SJSA1 (cell line): ENCODE measurements around the gene MARCHF7. TPM values are rescaled to one million over a fixed set of nuclear protein-coding genes. Genes with fewer than 3 reads are reported as not detected.
"Not testable (repeated sequence)": the region's sequence is repeated elsewhere in the genome, so short reads cannot be mapped to it uniquely, and the experiment has no call there.

Experiments
- DNase-seq, 2 experiments: peaks; one replicate each; pipeline ENCODE4 v3.0.0-alpha.2; 2015 to 2020; ENCODE audit warnings: low spot score in 2 of 2, low read depth in 1 of 2
- H3K27ac ChIP-seq: fragments of 250-450 bp; sonication (Bioruptor Pico); 2 replicates; pipeline ENCODE4 v1.5.1; 2020; ENCODE audit warnings: mild to moderate bottlenecking, moderate library complexity
- H3K27me3 ChIP-seq: fragments of 250-450 bp; sonication (Bioruptor Pico); replicated peaks from 2 replicates; pipeline ENCODE4 v1.5.1; 2020; ENCODE audit warnings: mild to moderate bottlenecking, moderate library complexity
- H3K36me3 ChIP-seq: fragments of 250-450 bp; sonication (Bioruptor Pico); 2 replicates; pipeline ENCODE4 v1.5.1; 2020; ENCODE audit warnings: mild to moderate bottlenecking
- H3K4me1 ChIP-seq: fragments of 250-450 bp; sonication (Bioruptor Pico); replicated peaks from 2 replicates; pipeline ENCODE4 v1.6.1; 2021; ENCODE audit warnings: mild to moderate bottlenecking
- H3K4me3 ChIP-seq: fragments of 250-450 bp; sonication (Bioruptor Pico); 2 replicates; pipeline ENCODE4 v1.5.1; 2020; ENCODE audit warnings: mild to moderate bottlenecking
- H3K9me3 ChIP-seq: fragments of 250-450 bp; sonication (Bioruptor Pico); replicated peaks from 2 replicates; pipeline ENCODE4 v1.5.1; 2020; ENCODE audit warnings: mild to moderate bottlenecking
- total RNA-seq: library from RNA; depleted of rRNA; stranded (reverse); fragments of >200 nt; shearing (Covaris generic); gene quantifications from 2 replicates; pipeline ENCODE4 v1.2.3, GENCODE V29; 2014; rRNA removed

The MARCHF7 gene
- total RNA-seq = 129 and 225 TPM in 2 replicates

GRCh38 chr2:159712143-159712928 lies at the start of gene MARCHF7:
MARCHF7 (plus strand) TSS chr2:159712506; CDS start chr2:159729023, 16,517 bp downstream.
- Histone ChIP-seq H3K9me3 (no peaks in the 10 kb centered on the region), H3K36me3 (peaks cover 42% of the 10 kb centered on the region), H3K27ac (peak within 1 kb of the TSS; percentile 93), H3K4me3 (peak within 1 kb of the TSS; percentile 83), H3K27me3 (no peaks in the 10 kb centered on the region), H3K4me1 (peaks cover 22% of the 10 kb centered on the region)
- DNase-seq = peak; percentile 98 to 99

GRCh38 chr2:159667423-159667822 lies 44.9 kb upstream of the MARCHF7 start:
- not testable (repeated sequence) for DNase-seq, H3K27ac ChIP-seq

GRCh38 chr2:159671047-159671446 lies 41.3 kb upstream of the MARCHF7 start:
- Histone ChIP-seq H3K27me3 (no peaks in the 10 kb centered on the region), H3K4me3 (no peak overlapping the region), H3K4me1 (no peaks in the 10 kb centered on the region), H3K27ac (no peak overlapping the region), H3K9me3 (no peaks in the 10 kb centered on the region), H3K36me3 (no peaks in the 10 kb centered on the region)
- no peak for DNase-seq

More at GRCh38 chr2:159667423-159667822, 44.9 kb upstream of the MARCHF7 start:
- not testable (repeated sequence) for H3K4me1 ChIP-seq, H3K27me3 ChIP-seq, H3K36me3 ChIP-seq, H3K4me3 ChIP-seq, H3K9me3 ChIP-seq

- peak in 1 of 2 experiments; percentile 4 for DNase-seq
Observed at GRCh38 chr2:159677654-159678053, 34.7 kb upstream of the MARCHF7 start.

GRCh38 chr2:159680692-159681091 lies 31.6 kb upstream of the MARCHF7 start:
- Histone ChIP-seq H3K4me1 (0 out of 2 replicates have a peak, but pooled peaks cover 4% of the 10 kb centered on the region), H3K27ac (no peak overlapping the region), H3K27me3 (peaks cover 3% of the 10 kb centered on the region; the same call in 1 of the 2 replicates), H3K36me3 (no peaks in the 10 kb centered on the region), H3K4me3 (no peak overlapping the region), H3K9me3 (no peaks in the 10 kb centered on the region)
- no peak for DNase-seq

More at GRCh38 chr2:159677654-159678053, 34.7 kb upstream of the MARCHF7 start:
- Histone ChIP-seq H3K27me3 (peaks cover 3% of the 10 kb centered on the region; the same call in 1 of the 2 replicates), H3K4me3 (no peak overlapping the region), H3K27ac (no peak overlapping the region), H3K4me1 (no peaks in the 10 kb centered on the region), H3K9me3 (no peaks in the 10 kb centered on the region), H3K36me3 (no peaks in the 10 kb centered on the region)

- H3K4me1 ChIP-seq = 0 out of 2 replicates have a peak, but pooled peaks cover 4% of the 10 kb centered on the region
- DNase-seq = no peak
- no peak overlapping the region for H3K4me3 ChIP-seq
- H3K27me3 ChIP-seq = no peaks in the 10 kb centered on the region
- no peaks in the 10 kb centered on the region for H3K9me3 ChIP-seq
- H3K27ac ChIP-seq = no peak overlapping the region
- no peaks in the 10 kb centered on the region for H3K36me3 ChIP-seq
Observed at GRCh38 chr2:159683817-159684216, 28.5 kb upstream of the MARCHF7 start.

- Histone ChIP-seq H3K4me1 (0 out of 2 replicates have a peak, but pooled peaks cover 4% of the 10 kb centered on the region), H3K27ac (no peak overlapping the region), H3K36me3 (no peaks in the 10 kb centered on the region), H3K27me3 (no peaks in the 10 kb centered on the region), H3K4me3 (no peak overlapping the region), H3K9me3 (no peaks in the 10 kb centered on the region)
- DNase-seq = peak in 1 of 2 experiments; percentile 7
Observed at GRCh38 chr2:159684796-159685195, 27.5 kb upstream of the MARCHF7 start.

- no peaks in the 10 kb centered on the region for H3K36me3 ChIP-seq
- no peaks in the 10 kb centered on the region for H3K4me1 ChIP-seq
- H3K27me3 ChIP-seq = no peaks in the 10 kb centered on the region
- H3K27ac ChIP-seq = no peak overlapping the region
- no peak overlapping the region for H3K4me3 ChIP-seq
- DNase-seq = no peak
- no peaks in the 10 kb centered on the region for H3K9me3 ChIP-seq
Observed at GRCh38 chr2:159694500-159695040, 17.7 kb upstream of the MARCHF7 start.

GRCh38 chr2:159695795-159696448 lies 16.4 kb upstream of the MARCHF7 start:
- no peaks in the 10 kb centered on the region for H3K36me3 ChIP-seq
- no peaks in the 10 kb centered on the region for H3K4me1 ChIP-seq
- no peaks in the 10 kb centered on the region for H3K27me3 ChIP-seq
- no peak overlapping the region for H3K27ac ChIP-seq
- H3K9me3 ChIP-seq = no peaks in the 10 kb centered on the region
- H3K4me3 ChIP-seq = no peak overlapping the region
- DNase-seq = no peak

GRCh38 chr2:159703491-159703890 lies 8.8 kb upstream of the MARCHF7 start:
- Histone ChIP-seq H3K9me3 (no peaks in the 10 kb centered on the region), H3K4me1 (no peaks in the 10 kb centered on the region), H3K27me3 (no peaks in the 10 kb centered on the region), H3K4me3 (no peak overlapping the region), H3K27ac (no peak overlapping the region), H3K36me3 (no peaks in the 10 kb centered on the region)
- no peak for DNase-seq

GRCh38 chr2:159706385-159706980 lies 5.8 kb upstream of the MARCHF7 start:
- Histone ChIP-seq H3K9me3 (no peaks in the 10 kb centered on the region), H3K4me1 (peaks cover 9% of the 10 kb centered on the region), H3K27ac (no peak overlapping the region), H3K27me3 (no peaks in the 10 kb centered on the region), H3K4me3 (no peak overlapping the region), H3K36me3 (no peaks in the 10 kb centered on the region)
- no peak for DNase-seq

GRCh38 chr2:159708066-159708760 lies 4.1 kb upstream of the MARCHF7 start:
- Histone ChIP-seq H3K27me3 (no peaks in the 10 kb centered on the region), H3K4me3 (no peak overlapping the region), H3K9me3 (no peaks in the 10 kb centered on the region), H3K27ac (no peak overlapping the region), H3K36me3 (peaks cover 9% of the 10 kb centered on the region), H3K4me1 (peaks cover 9% of the 10 kb centered on the region)
- DNase-seq = no peak

- no peaks in the 10 kb centered on the region for H3K9me3 ChIP-seq
- H3K27ac ChIP-seq = peak overlapping the region; percentile 93
- DNase-seq = peak in 1 of 2 experiments; percentile 32
- H3K27me3 ChIP-seq = no peaks in the 10 kb centered on the region
- no peak overlapping the region for H3K4me3 ChIP-seq
- peaks cover 22% of the 10 kb centered on the region for H3K4me1 ChIP-seq
- H3K36me3 ChIP-seq = peaks cover 28% of the 10 kb centered on the region
Observed at GRCh38 chr2:159710601-159711180, 1.6 kb upstream of the MARCHF7 start.
